MM.1S (cell line): ENCODE measurements around the gene CENPM.

Experiments
- EZH2 ChIP-seq: fragments of 300-600 bp; sonication (generic); optimal IDR thresholded peaks from 2 replicates; pipeline ENCODE3; 2017; ENCODE audit warnings: low read depth, mild to moderate bottlenecking, antibody characterized with exemption, low read length, mixed read lengths
- TF ChIP-seq, protein P1 (sequence below): fragments of 300-600 bp; sonication (generic); IDR thresholded peaks from 2 replicates; pipeline ENCODE4 v1.5.1; 2016; ENCODE audit warnings: antibody characterized with exemption, low read length, mixed read lengths

DNA sequence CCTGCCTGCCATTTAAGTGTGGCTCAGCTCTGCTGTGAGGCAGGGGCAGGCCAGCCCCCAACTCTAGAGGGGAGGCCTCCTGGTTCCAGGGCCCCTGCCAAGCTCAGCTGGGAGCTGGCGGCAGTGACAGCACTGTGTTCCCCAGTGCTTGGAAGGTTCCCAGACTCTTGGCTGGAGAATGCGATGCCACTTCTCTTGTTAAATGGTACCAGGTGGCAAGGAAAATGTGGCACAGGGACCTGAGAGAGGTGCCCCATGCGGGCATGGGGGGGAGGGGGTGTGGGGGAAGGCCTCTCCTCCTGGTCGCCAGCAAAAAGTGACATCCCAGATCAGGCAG lies 12.0 kb downstream of the CENPM start:
- TF ChIP-seq, protein P1, sequence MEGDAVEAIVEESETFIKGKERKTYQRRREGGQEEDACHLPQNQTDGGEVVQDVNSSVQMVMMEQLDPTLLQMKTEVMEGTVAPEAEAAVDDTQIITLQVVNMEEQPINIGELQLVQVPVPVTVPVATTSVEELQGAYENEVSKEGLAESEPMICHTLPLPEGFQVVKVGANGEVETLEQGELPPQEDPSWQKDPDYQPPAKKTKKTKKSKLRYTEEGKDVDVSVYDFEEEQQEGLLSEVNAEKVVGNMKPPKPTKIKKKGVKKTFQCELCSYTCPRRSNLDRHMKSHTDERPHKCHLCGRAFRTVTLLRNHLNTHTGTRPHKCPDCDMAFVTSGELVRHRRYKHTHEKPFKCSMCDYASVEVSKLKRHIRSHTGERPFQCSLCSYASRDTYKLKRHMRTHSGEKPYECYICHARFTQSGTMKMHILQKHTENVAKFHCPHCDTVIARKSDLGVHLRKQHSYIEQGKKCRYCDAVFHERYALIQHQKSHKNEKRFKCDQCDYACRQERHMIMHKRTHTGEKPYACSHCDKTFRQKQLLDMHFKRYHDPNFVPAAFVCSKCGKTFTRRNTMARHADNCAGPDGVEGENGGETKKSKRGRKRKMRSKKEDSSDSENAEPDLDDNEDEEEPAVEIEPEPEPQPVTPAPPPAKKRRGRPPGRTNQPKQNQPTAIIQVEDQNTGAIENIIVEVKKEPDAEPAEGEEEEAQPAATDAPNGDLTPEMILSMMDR: no peak
- no peak for TF ChIP-seq EZH2
